ENCODE data around the gene NME5.
"Not testable (repeated sequence)": the region's sequence is repeated elsewhere in the genome, so short reads cannot be mapped to it uniquely, and the experiment has no call there.

The NME5 gene

GRCh38 chr5:138138949-138139780 lies at the start of gene NME5:
Gene NME5, minus strand, starts transcription at chr5:138139428. Its CDS starts 648 bp downstream, at chr5:138138780.
- no peak for ATAC-seq
- DNase-seq = peak; percentile 7

DNA sequence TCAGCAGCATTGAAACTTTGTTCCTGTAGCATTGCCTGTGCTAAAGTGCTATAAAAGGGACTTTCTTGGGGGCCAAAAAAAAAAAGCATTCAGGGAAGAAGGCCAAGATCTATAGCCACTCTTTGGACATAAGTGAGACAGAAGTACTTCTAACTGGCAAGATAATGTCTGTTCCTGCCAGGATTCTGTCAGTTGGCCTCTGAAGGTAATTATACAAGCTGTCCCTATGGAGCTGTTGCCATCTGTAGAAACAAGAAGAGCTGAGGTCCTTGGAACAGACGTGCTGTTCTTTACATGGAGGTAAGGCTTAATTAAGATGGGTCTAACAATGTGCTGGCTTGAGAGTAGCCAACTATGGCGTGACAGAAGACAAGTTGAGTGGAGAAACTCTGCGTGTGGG lies 49.4 kb upstream of the NME5 start:
- no peak for DNase-seq
- ATAC-seq = no peak

DNA sequence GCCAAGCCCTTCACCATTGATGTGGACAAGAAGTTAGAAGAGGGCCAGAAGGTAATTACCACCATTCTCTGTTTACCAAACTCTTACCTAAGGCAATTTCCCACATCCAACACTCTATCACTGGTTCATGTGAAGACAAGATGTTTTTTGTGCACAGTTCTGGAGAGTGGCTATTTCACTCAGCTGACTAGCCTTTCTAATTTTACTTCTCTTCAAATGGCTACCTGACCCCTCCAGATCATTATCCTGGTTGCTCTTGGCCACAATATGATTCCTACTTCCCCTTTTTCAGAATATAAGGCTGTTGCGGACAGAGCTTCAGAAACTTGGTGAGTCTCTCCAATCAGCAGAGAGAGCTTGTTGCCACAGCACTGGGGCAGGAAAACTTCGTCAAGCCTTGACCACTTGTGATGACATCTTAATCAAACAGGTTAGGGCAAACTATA lies 46.8 kb upstream of the NME5 start:
- DNase-seq (no peak), ATAC-seq (no peak)

GRCh38 chr5:138182808-138183207 lies 43.6 kb upstream of the NME5 start:
- ATAC-seq (no peak), DNase-seq (no peak)

DNA sequence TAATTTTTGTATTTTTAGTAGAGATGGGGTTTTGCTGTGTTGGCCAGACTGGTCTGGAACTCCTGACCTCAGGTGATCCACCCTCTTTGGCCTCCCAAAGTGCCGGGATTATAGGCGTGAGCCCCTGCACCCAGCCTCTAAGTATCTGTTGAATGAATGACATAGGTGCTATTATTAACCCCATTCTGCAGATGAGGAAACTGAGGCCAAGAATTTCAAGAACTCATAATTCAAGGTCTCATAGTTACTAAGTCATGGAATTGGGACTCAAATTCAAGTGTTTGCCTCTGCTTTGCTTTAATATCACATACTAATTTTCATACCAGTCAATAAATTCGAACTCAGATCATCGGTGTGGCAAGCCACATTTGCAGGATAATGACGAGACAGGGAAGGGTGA lies 41.6 kb upstream of the NME5 start:
- DNase-seq = no peak
- ATAC-seq = no peak

- DNase-seq = no peak
- peak; percentile 12 for ATAC-seq
Observed at GRCh38 chr5:138180183-138180782, 41.1 kb upstream of the NME5 start.

GRCh38 chr5:138179277-138179857 lies 40.1 kb upstream of the NME5 start:
- peak; percentile 19 for DNase-seq
- no peak for ATAC-seq

- DNase-seq = peak; percentile 92
- peak; percentile 93 for ATAC-seq
Observed at GRCh38 chr5:138178516-138179276, 39.5 kb upstream of the NME5 start, which contains the start of the genes BRD8 and KIF20A. Gene BRD8, minus strand, starts transcription at chr5:138178630. Its CDS starts 16 bp downstream, at chr5:138178614. Gene KIF20A, plus strand, starts transcription at chr5:138179112. Its CDS starts 569 bp downstream, at chr5:138179681.

- ATAC-seq (no peak), DNase-seq (peak; percentile 40)
Observed at GRCh38 chr5:138177941-138178515, 38.8 kb upstream of the NME5 start.

DNA sequence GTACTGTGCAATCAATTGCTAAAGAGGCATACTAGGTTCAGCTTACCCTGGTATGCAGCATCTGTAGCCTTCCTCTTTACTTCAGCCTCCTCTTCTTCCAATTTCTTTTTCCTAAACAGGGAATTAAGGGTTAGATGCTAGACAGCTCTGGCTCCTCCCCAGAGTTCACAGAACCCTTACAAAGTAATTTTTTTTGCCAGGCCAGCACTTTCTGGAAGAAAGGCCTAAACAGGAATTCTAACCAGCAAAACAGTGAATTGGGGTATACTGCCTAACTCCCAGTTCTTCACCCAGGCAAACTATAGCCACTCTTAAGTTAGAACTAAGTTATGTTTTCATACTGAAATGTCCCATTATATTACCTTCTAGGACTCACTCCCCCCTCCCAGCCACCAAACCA lies 31.1 kb upstream of the NME5 start:
- no peak for DNase-seq
- no peak for ATAC-seq

DNA sequence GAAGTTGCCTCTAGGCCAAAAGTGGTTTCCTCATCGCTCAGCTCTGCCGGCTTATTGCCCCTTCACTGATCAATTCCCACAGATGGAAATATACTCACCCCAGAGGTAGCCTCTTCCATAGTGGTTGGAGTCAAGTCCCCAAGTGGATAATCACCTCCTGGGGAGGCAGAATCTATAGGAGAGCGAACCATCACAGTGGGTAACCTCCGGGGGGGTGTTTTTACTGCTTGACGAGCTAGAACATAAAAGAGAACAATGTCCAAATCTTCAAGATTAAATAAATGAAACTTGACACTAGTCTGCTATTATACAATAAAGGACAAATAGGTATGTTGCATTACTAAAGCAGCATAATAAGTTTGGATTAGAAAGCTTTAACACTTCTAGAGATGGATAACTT lies 29.9 kb upstream of the NME5 start:
- no peak for ATAC-seq

GRCh38 chr5:138163721-138164120 lies 24.5 kb upstream of the NME5 start:
- ATAC-seq (no peak), DNase-seq (no peak)

More for the DNA sequence above, 29.9 kb upstream of the NME5 start:
- no peak for DNase-seq

DNA sequence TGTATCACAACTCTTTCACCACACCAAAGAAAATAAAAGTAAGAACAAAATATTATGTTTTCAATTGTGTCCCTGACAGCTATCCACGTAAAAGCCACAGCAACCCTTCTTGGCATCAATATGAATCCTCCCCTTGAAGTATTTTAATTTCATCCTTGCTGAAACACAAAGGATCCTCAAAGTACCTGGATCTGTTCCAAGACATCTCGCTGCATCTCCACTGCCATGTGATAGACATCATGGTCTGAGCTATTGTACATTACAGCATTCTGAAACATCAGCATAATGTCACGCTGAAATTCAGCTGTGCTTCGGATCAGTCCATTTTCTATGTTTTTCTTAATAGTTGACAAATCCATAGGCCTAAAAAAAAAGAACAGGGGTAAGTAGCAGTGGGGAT lies 21.5 kb upstream of the NME5 start:
- ATAC-seq (no peak), DNase-seq (no peak)

DNA sequence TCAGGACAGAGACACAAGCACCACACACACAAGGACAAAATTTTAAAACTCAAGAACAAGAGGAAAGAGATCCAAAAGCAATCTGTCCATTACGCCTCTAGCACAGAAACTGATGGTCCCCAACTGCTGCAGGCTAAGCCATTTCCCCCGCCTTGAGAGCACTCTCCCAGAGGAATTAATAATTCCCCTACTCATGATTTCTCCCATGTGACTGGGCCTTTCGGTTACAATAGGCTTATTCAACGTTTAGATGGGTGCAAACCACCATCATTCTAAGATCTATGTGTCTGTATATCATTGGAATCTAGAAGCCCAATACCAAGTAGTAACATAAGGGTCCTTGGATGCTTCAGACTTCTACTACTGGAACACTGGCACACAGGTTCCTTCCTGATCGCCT lies 20.4 kb upstream of the NME5 start:
- no peak for DNase-seq
- no peak for ATAC-seq

DNA sequence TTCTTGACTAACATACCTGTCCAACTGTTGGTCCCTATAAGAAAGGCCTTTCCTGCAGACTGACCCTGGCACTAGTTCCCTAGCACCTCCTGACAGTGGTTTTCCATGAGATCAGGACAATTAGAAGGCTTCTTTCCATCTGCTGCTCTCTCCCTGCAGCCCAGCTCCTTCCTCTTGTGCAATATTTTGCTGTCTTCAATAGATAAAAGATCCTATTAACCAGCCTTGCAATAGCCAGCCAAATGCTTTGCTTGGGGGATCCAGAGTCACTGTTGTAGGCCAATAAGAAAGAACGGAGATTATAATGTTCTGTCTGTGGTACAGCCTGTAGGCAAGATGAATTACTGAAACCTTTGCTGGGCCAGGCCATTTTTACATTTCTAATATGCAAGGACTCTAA lies 18.4 kb upstream of the NME5 start:
- DNase-seq (no peak), ATAC-seq (no peak)

DNA sequence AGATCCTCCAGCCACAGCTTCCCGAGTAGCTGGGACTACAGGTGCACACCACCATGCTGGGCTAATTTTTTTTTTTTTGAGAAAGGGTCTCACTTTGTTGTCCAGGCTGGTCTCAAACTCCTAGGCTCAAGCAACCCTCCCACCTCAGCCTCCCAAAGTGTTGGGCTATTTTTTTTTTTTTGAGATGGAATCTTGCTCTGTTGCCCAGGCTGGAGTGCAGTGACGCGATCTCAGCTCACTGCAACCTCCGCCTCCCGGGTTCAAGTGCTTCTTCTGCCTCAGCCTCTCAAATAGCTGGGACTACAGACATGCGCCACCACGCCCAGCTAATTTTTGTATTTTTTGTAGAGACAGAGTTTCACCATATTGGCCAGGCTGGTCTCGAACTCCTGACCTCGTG lies 16.7 kb upstream of the NME5 start:
- not testable (repeated sequence) for DNase-seq

GRCh38 chr5:138149530-138149929 lies 10.3 kb upstream of the NME5 start:
- ATAC-seq (no peak), DNase-seq (no peak)

More for the DNA sequence above, 16.7 kb upstream of the NME5 start:
- ATAC-seq = not testable (repeated sequence)

DNA sequence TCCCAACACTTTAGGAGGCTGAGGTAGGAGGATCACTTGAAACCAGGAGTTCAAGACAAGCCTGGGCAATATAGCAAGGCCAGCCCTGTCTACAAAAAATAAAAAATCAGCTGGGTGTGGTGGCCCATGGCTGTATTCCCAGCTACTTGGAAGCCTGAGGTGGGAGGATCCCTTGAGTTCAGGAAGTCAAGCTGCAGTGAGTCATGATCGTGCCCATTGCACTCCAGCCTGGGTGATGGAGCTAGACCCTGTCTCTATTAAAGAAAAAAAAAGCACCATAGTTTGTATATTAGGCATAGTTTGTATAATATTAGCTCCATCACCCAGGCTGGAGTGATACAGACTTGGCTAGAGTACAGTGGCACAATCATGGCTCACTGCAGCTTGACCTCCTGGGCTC lies 9.6 kb upstream of the NME5 start:
- DNase-seq = no peak

DNA sequence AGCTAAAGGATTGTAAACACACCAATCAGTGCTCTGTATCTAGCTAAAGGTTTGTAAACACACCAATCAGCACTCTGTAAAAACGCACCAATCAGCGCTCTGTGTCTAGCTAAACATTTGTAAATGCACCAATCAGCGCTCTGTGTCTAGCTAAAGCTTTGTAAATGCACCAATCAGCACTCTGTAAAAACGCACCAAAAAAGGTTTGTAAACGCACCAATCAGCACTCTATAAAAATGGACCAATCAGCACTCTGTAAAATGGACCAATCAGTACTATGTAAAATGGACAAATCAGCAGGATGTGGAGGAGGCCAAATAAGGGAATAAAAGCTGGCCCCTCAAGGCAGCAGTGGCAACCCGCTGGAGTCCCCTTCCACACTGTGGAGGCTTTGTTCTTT lies 4.3 kb upstream of the NME5 start:
- DNase-seq, ATAC-seq: not testable (repeated sequence)

More for the DNA sequence above, 9.6 kb upstream of the NME5 start:
- no peak for ATAC-seq

- DNase-seq (no peak), ATAC-seq (no peak)
Observed at GRCh38 chr5:138141734-138142133, 2.5 kb upstream of the NME5 start.

GRCh38 chr5:138140268-138140667 lies 1.0 kb upstream of the NME5 start:
- no peak for DNase-seq
- ATAC-seq = no peak

- ATAC-seq (no peak), DNase-seq (no peak)
Observed at GRCh38 chr5:138139781-138140090, 508 bp upstream of the NME5 start.
